PC-3 (cell line): ENCODE measurements around the gene CMKLR1. TPM values are rescaled to one million over a fixed set of nuclear protein-coding genes. Genes with fewer than 3 reads are reported as not detected.

ENCODE experiments used
- ATAC-seq: fragments of 200-7000 bp; cut with Tn5 transposase; 2 replicates; pipeline ENCODE4 v1.9.1; 2020; ENCODE audit warnings: mild to moderate bottlenecking, moderate library complexity
- BruUV-seq: library from RNA; stranded (reverse); fragments of 400-500 nt; replicated peaks from 2 replicates; lab custom pipeline; 2021; lab: Mats Ljungman, UMichigan
- CTCF ChIA-PET: fragments of 300-600 bp; sonication (Branson Sonifier 250); formaldehyde crosslinking; loops from one replicate; lab custom pipeline; 2022; ENCODE audit warnings: antibody characterized with exemption; lab: Charles Lee
- POLR2A ChIA-PET: fragments of 300-600 bp; sonication (Branson Sonifier 250); formaldehyde crosslinking; loops from one replicate; lab custom pipeline; 2022; ENCODE audit warnings: antibody characterized with exemption; ENCODE audit not compliant: unreplicated experiment; lab: Charles Lee
- DNase-seq: peaks from one replicate; pipeline ENCODE4 v3.0.0-alpha.2; 2015
- H2AFZ ChIP-seq: fragments of 300-600 bp; sonication (generic); 2 replicates; pipeline ENCODE4 v1.6.0; 2016; ENCODE audit warnings: antibody characterized with exemption, low read length
- H3F3A ChIP-seq: fragments of 300-600 bp; sonication (generic); one replicate; pipeline ENCODE4 v1.6.0; 2017; ENCODE audit warnings: antibody characterized with exemption, low read length, control low read depth, mild to moderate bottlenecking; ENCODE audit not compliant: unreplicated experiment
- H3K27ac ChIP-seq: fragments of 300-600 bp; sonication (generic); 2 replicates; pipeline ENCODE4 v1.5.1; 2016; ENCODE audit warnings: mild to moderate bottlenecking, low read length
- H3K27me3 ChIP-seq: fragments of 300-600 bp; sonication (generic); 2 replicates; pipeline ENCODE4 v1.6.1; 2016; ENCODE audit warnings: low read length, mixed read lengths
- H3K36me3 ChIP-seq: fragments of 300-600 bp; sonication (generic); 2 replicates; pipeline ENCODE4 v1.6.1; 2016; ENCODE audit warnings: low read depth, mixed run types, low read length, mixed read lengths
- H3K4me1 ChIP-seq: fragments of 300-600 bp; sonication (generic); 2 replicates; pipeline ENCODE4 v1.5.1; 2016; ENCODE audit warnings: low read length; ENCODE audit not compliant: insufficient read depth
- H3K4me2 ChIP-seq: fragments of 300-600 bp; sonication (generic); 2 replicates; pipeline ENCODE4 v1.6.0; 2016; ENCODE audit warnings: low read length
- H3K4me3 ChIP-seq: fragments of 300-600 bp; sonication (generic); 2 replicates; pipeline ENCODE4 v1.5.1; 2016; ENCODE audit warnings: mild to moderate bottlenecking, low read length, mixed read lengths
- H3K79me2 ChIP-seq: fragments of 300-600 bp; sonication (generic); 2 replicates; pipeline ENCODE4 v1.6.1; 2017; ENCODE audit warnings: low read length, mixed read lengths
- H3K9ac ChIP-seq: fragments of 300-600 bp; sonication (generic); 2 replicates; pipeline ENCODE4 v1.6.0; 2016; ENCODE audit warnings: mild to moderate bottlenecking, low read length
- H3K9me2 ChIP-seq: fragments of 300-600 bp; sonication (generic); replicated peaks from 2 replicates; pipeline ENCODE4 v1.6.1; 2016; ENCODE audit warnings: mixed run types, low read length, mixed read lengths
- H3K9me3 ChIP-seq: fragments of 300-600 bp; sonication (generic); 2 replicates; pipeline ENCODE4 v1.6.1; 2016; ENCODE audit warnings: low read length, mixed read lengths
- H4K20me1 ChIP-seq: fragments of 300-600 bp; sonication (generic); 2 replicates; pipeline ENCODE4 v1.6.1; 2016; ENCODE audit warnings: low read length, mixed read lengths
- EZH2 ChIP-seq: fragments of 300-600 bp; sonication (generic); IDR thresholded peaks from one replicate; pipeline ENCODE4 v1.6.1; 2017; ENCODE audit warnings: antibody characterized with exemption, mild to moderate bottlenecking, low read length; ENCODE audit not compliant: unreplicated experiment
- EZH2phosphoT487 ChIP-seq: fragments of 300-600 bp; sonication (generic); IDR thresholded peaks from 2 replicates; pipeline ENCODE4 v1.6.1; 2018; ENCODE audit warnings: mild to moderate bottlenecking, antibody characterized with exemption, low read length, borderline replicate concordance
- intact Hi-C: fragments of 100-400 bp; cut with micrococcal nuclease; formaldehyde crosslinking; loops from 2 replicates; pipeline ENCODE4 v1.9.0; 2023
- total RNA-seq: library from RNA; depleted of rRNA; stranded (reverse); fragments of >200 nt; gene quantifications from 2 replicates; pipeline ENCODE4 v1.2.3, GENCODE V29; 2014
- TF ChIP-seq, protein P1 (sequence below): fragments of 300-600 bp; sonication (generic); conservative IDR thresholded peaks from 2 replicates; pipeline ENCODE4 v1.5.1; 2017; ENCODE audit warnings: antibody characterized with exemption, low read depth, mild to moderate bottlenecking, low read length

CMKLR1 gene
- total RNA-seq, 1 experiment from 2014 or later: not detected

DNA sequence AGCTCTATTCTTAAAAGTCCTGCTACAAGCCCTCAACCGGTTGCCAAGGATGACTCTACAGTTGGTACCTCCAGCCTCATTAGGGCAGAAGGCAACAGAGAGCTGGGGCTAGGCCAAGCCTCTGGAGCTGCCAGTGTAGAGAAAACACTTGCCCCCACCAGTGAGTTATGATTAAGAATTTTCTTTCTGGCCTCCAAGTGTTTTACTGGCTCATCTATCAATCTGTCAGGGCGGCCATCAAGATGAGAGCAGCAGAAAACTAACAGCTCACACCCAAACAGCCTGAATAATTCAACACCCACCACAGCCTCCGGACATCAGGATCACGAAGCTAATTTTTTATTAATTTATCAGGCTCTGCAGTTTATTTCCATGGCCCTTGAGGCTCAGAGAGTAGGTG is 40.7 kb upstream of the CMKLR1 start:
- no peak for ATAC-seq

DNA sequence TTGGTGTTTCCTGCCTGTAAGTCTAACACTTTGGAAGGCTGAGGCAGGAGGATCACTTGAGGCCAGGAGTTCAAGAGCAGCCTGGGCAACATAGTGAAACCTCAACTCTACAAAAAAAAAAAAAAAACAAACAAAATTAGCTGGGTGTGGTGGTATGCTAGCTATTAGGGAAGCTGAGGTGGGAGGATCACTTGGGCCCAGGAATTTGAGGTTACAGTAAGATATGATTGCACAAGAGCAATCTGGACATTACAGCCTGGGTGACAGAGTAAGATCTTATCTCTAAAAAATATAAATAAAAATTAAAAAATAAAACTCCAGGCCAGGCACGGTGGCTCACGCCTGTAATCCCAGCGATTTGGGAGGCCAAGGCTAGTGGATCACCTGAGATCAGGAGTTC is 39.8 kb upstream of the CMKLR1 start:
- no peak for DNase-seq
- H3K27ac ChIP-seq: no peak overlapping the region
- no peaks in the 10 kb centered on the region for H3K79me2 ChIP-seq
- H2AFZ ChIP-seq: no peak overlapping the region
- H3K36me3 ChIP-seq: no peaks in the 10 kb centered on the region
- no peaks in the 10 kb centered on the region for H3K27me3 ChIP-seq
- no peak overlapping the region for H3K9ac ChIP-seq
- no peak overlapping the region for H3K4me2 ChIP-seq
- intact Hi-C loops: no loop called here
- TF ChIP-seq EZH2 (no peak), EZH2phosphoT487 (no peak)
- TF ChIP-seq, protein P1, sequence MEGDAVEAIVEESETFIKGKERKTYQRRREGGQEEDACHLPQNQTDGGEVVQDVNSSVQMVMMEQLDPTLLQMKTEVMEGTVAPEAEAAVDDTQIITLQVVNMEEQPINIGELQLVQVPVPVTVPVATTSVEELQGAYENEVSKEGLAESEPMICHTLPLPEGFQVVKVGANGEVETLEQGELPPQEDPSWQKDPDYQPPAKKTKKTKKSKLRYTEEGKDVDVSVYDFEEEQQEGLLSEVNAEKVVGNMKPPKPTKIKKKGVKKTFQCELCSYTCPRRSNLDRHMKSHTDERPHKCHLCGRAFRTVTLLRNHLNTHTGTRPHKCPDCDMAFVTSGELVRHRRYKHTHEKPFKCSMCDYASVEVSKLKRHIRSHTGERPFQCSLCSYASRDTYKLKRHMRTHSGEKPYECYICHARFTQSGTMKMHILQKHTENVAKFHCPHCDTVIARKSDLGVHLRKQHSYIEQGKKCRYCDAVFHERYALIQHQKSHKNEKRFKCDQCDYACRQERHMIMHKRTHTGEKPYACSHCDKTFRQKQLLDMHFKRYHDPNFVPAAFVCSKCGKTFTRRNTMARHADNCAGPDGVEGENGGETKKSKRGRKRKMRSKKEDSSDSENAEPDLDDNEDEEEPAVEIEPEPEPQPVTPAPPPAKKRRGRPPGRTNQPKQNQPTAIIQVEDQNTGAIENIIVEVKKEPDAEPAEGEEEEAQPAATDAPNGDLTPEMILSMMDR: no peak
- no peaks in the 10 kb centered on the region for H4K20me1 ChIP-seq
- CTCF ChIA-PET: no interaction called here
- no peaks in the 10 kb centered on the region for H3F3A ChIP-seq
- no peak overlapping the region for H3K4me3 ChIP-seq
- ATAC-seq: no peak
- 0 out of 2 replicates have a peak, but pooled peaks cover 7% of the 10 kb centered on the region for H3K9me3 ChIP-seq
- POLR2A ChIA-PET: no interaction called here
- no TSS peak for BruUV-seq
- no peaks in the 10 kb centered on the region for H3K9me2 ChIP-seq
- no peaks in the 10 kb centered on the region for H3K4me1 ChIP-seq

More for the DNA sequence above, 40.7 kb upstream of the CMKLR1 start:
- Histone ChIP-seq H3K79me2 (no peaks in the 10 kb centered on the region), H3K9ac (no peak overlapping the region), H3K4me3 (no peak overlapping the region), H3K27ac (no peak overlapping the region), H3K27me3 (no peaks in the 10 kb centered on the region), H3K4me2 (no peak overlapping the region), H2AFZ (no peak overlapping the region), H3K9me3 (no peaks in the 10 kb centered on the region), H3F3A (no peaks in the 10 kb centered on the region), H3K36me3 (no peaks in the 10 kb centered on the region), H3K4me1 (no peaks in the 10 kb centered on the region), H4K20me1 (no peaks in the 10 kb centered on the region), H3K9me2 (no peaks in the 10 kb centered on the region)
- ChIA-PET CTCF (no interaction called here), POLR2A (no interaction called here)
- intact Hi-C loops: no loop called here
- no peak for TF ChIP-seq EZH2phosphoT487
- TF ChIP-seq EZH2: no peak
- TF ChIP-seq, protein P1: no peak
- DNase-seq: no peak
- BruUV-seq: no TSS peak

DNA sequence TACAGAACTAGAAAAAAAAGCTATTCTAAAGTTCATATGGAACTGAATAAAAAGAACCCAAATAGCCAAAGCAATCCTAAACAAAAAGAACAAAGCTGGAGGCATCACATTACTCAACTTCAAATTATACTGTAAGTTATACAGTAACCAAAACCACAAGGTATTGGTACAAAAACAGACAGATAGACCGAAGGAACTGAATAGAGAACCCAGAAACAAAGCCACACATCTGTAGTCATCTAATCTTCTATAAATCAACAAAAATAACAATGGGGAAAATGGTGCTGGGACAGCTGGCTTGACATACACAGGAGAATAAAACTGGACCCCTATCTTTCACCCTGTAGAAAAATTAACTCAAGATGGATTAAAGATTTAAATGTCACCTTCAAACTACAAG is 38.1 kb upstream of the CMKLR1 start:
- CTCF ChIA-PET: no interaction called here
- no TSS peak for BruUV-seq
- H3K79me2 ChIP-seq: no peaks in the 10 kb centered on the region
- H3K9me3 ChIP-seq: 0 out of 2 replicates have a peak, but pooled peaks cover 12% of the 10 kb centered on the region
- no peak overlapping the region for H3K4me2 ChIP-seq
- DNase-seq: no peak
- no peak overlapping the region for H3K27ac ChIP-seq
- POLR2A ChIA-PET: no interaction called here
- H2AFZ ChIP-seq: no peak overlapping the region
- intact Hi-C loops: no loop called here
- no peak overlapping the region for H3K4me3 ChIP-seq
- H3K36me3 ChIP-seq: no peaks in the 10 kb centered on the region
- no peaks in the 10 kb centered on the region for H4K20me1 ChIP-seq
- no peaks in the 10 kb centered on the region for H3K9me2 ChIP-seq
- no peaks in the 10 kb centered on the region for H3K4me1 ChIP-seq
- no peak for ATAC-seq
- TF ChIP-seq EZH2phosphoT487: no peak
- H3F3A ChIP-seq: no peaks in the 10 kb centered on the region
- H3K27me3 ChIP-seq: 0 out of 2 replicates have a peak, but pooled peaks cover under 1% of the 10 kb centered on the region
- H3K9ac ChIP-seq: no peak overlapping the region
